ENCODE results near the gene BSPRY.

DNA sequence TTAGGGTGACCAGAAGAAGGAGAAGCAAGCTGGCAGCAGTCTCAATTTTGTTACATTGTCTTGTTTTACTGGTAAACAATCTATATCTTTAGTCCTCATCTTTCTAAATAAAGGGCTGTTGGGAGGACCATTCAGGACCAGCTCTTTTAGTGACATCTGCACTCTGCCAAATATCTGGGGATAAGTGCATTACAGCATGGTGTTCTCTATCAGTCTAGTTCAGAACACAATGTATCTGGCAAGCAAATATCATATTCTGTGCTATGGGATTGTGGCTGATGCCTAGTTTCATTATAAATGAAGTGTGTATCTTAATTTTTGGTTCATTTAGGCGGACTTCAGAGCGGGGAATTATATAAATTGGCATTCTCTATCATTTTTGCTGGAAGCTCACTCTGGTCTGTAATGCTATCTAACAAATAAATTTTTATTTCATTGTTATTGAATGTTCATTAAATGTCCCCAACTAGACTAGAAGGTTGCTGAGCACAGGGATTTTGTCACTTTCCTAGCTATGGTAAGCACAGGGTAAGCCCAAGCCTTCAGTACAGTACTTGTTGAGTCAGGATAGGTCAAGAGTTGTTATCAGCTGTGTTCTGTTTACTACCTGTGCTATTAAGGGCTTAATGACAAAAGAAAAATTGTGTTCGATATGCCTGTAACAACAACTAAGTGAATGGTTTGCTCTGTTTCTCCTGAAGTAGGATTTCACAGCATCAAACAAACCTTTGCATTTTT, 21.1 kb upstream of the BSPRY start:
- no peak for TF ChIP-seq ZNF232 (CRISPR knock-in tag; IDR thresholded peaks at IDR 0.05; ENCODE audit: borderline replicate concordance)
- no peak for TF ChIP-seq ZNF784 (CRISPR knock-in tag; IDR thresholded peaks at IDR 0.05; ENCODE audit: borderline replicate concordance)
- TF ChIP-seq, protein P1, sequence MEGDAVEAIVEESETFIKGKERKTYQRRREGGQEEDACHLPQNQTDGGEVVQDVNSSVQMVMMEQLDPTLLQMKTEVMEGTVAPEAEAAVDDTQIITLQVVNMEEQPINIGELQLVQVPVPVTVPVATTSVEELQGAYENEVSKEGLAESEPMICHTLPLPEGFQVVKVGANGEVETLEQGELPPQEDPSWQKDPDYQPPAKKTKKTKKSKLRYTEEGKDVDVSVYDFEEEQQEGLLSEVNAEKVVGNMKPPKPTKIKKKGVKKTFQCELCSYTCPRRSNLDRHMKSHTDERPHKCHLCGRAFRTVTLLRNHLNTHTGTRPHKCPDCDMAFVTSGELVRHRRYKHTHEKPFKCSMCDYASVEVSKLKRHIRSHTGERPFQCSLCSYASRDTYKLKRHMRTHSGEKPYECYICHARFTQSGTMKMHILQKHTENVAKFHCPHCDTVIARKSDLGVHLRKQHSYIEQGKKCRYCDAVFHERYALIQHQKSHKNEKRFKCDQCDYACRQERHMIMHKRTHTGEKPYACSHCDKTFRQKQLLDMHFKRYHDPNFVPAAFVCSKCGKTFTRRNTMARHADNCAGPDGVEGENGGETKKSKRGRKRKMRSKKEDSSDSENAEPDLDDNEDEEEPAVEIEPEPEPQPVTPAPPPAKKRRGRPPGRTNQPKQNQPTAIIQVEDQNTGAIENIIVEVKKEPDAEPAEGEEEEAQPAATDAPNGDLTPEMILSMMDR (CRISPR knock-in tag; IDR thresholded peaks at IDR 0.05) = no peak
- TF ChIP-seq CEBPB (IDR thresholded peaks at IDR 0.05; ENCODE audit: borderline replicate concordance, low read depth, low read length) = no peak
- no peak for TF ChIP-seq KLF16 (CRISPR knock-in tag; IDR thresholded peaks at IDR 0.05)
- TF ChIP-seq THAP9 (CRISPR knock-in tag; IDR thresholded peaks at IDR 0.05; ENCODE audit: borderline replicate concordance) = no peak
